GM10266 (cell line): Measurements from ENCODE around the gene MAOA.

Source experiments
- DNase-seq: peaks from one replicate; pipeline ENCODE4 v3.0.0; 2012; ENCODE audit errors: extremely low spot score
- CTCF ChIP-seq: IDR thresholded peaks from 2 replicates; pipeline ENCODE4 v1.5.1; 2012; ENCODE audit warnings: mild to moderate bottlenecking, low read depth; ENCODE audit not compliant: control insufficient read depth, insufficient read depth; ENCODE audit errors: missing control alignments

Gene MAOA

GRCh38 chrX:43753637-43754036, 97.5 kb downstream of the MAOA start:
- DNase-seq = no peak
- no peak for TF ChIP-seq CTCF

- no peak for TF ChIP-seq CTCF
Measured at GRCh38 chrX:43756076-43756475, 100.0 kb downstream of the MAOA start.

GRCh38 chrX:43758044-43758443, 101.9 kb downstream of the MAOA start:
- TF ChIP-seq CTCF = no peak
- DNase-seq = no peak

More at GRCh38 chrX:43756076-43756475, 100.0 kb downstream of the MAOA start:
- no peak for DNase-seq

- DNase-seq = no peak
- TF ChIP-seq CTCF = no peak
Measured at GRCh38 chrX:43785930-43786591, 130.0 kb downstream of the MAOA start.
